ENCODE measurements around the gene SDHB. TPM values are rescaled to one million over a fixed set of nuclear protein-coding genes. Genes with fewer than 3 reads are reported as not detected.

The SDHB gene
- total and polyA plus RNA-seq, 9 of the 15 experiments (the other 6 are each of a cell fraction or from before 2014, with no cell fraction given) = 207 to 554 (median 365) TPM

- TF ChIP-seq KLF13 (tag; IDR thresholded peaks at IDR 0.05; ENCODE audit: borderline replicate concordance, low read depth) (no peak), ZNF695 (CRISPR knock-in tag; IDR thresholded peaks at IDR 0.05) (no peak), KDM2B (CRISPR knock-in tag; IDR thresholded peaks at IDR 0.05) (no peak), DNMT1 (IDR thresholded peaks at IDR 0.05) (no peak), ZNF239 (CRISPR knock-in tag; IDR thresholded peaks at IDR 0.05) (no peak), ARID1B (IDR thresholded peaks at IDR 0.05) (no peak), PREB (CRISPR knock-in tag; IDR thresholded peaks at IDR 0.05) (no peak), KDM1A (IDR thresholded peaks at IDR 0.05) (peak; percentile 70 to 87; a peak in 3 of 4 replicates), ATF2 (CRISPR knock-in tag; IDR thresholded peaks at IDR 0.05) (no peak), SMARCA5 (IDR thresholded peaks at IDR 0.05) (peak; percentile 91), MAFG (tag; conservative IDR thresholded peaks at IDR 0.05) (no peak)
- TF ChIP-seq, protein P1, sequence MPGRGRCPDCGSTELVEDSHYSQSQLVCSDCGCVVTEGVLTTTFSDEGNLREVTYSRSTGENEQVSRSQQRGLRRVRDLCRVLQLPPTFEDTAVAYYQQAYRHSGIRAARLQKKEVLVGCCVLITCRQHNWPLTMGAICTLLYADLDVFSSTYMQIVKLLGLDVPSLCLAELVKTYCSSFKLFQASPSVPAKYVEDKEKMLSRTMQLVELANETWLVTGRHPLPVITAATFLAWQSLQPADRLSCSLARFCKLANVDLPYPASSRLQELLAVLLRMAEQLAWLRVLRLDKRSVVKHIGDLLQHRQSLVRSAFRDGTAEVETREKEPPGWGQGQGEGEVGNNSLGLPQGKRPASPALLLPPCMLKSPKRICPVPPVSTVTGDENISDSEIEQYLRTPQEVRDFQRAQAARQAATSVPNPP (IDR thresholded peaks at IDR 0.05; ENCODE audit: borderline replicate concordance, insufficient read depth, insufficient read length) = no peak
Measured at GRCh38 chr1:16973215-16973614, 80.6 kb downstream of the SDHB start (continued).
